Endodermal cell (in vitro differentiated cells): ENCODE results near the gene NALF2. TPM values are rescaled to one million over a fixed set of nuclear protein-coding genes. Genes with fewer than 3 reads are reported as not detected.

ENCODE experiments used
- DNase-seq: peaks from one replicate; pipeline ENCODE4 v3.0.0-alpha.2; 2017
- H3K27ac ChIP-seq: 2 replicates; pipeline ENCODE4 v1.5.1; 2013; ENCODE audit warnings: mild to moderate bottlenecking, low read depth, low read length, moderate library complexity
- H3K27me3 ChIP-seq: 2 replicates; pipeline ENCODE4 v1.6.1; 2013; ENCODE audit warnings: mild to moderate bottlenecking, low read length, moderate library complexity; ENCODE audit not compliant: insufficient read depth, control insufficient read depth, poor library complexity, severe bottlenecking
- H3K36me3 ChIP-seq: 2 replicates; pipeline ENCODE4 v1.7.0; 2013; ENCODE audit warnings: mild to moderate bottlenecking, low read length, moderate library complexity; ENCODE audit not compliant: control insufficient read depth, insufficient read depth
- H3K4me1 ChIP-seq: one replicate; pipeline ENCODE4 v1.7.0; 2013; ENCODE audit warnings: low read length; ENCODE audit not compliant: control insufficient read depth, insufficient read depth
- H3K4me3 ChIP-seq: 2 replicates; pipeline ENCODE4 v1.5.1; 2013; ENCODE audit warnings: mild to moderate bottlenecking, low read length, moderate library complexity
- H3K9ac ChIP-seq: 2 replicates; pipeline ENCODE4 v1.6.1; 2013; ENCODE audit warnings: mild to moderate bottlenecking, low read length, moderate library complexity; ENCODE audit not compliant: poor library complexity, severe bottlenecking; ENCODE audit errors: extremely low read depth
- H3K9me3 ChIP-seq: 2 replicates; pipeline ENCODE4 v1.6.1; 2013; ENCODE audit warnings: mild to moderate bottlenecking, low read length, moderate library complexity; ENCODE audit not compliant: control insufficient read depth
- H3K27ac Mint-ChIP-seq: 2 replicates; pipeline ENCODE4 v1.8.0; 2020; ENCODE audit warnings: mixed read lengths
- H3K27me3 Mint-ChIP-seq: 2 replicates; pipeline ENCODE4 v1.8.0; 2021; ENCODE audit warnings: mild to moderate bottlenecking, mixed read lengths; ENCODE audit not compliant: insufficient read depth
- H3K36me3 Mint-ChIP-seq: 2 replicates; pipeline ENCODE4 v1.8.0; 2020; ENCODE audit warnings: low read depth, mixed read lengths
- H3K4me1 Mint-ChIP-seq: 2 replicates; pipeline ENCODE4 v1.8.0; 2020; ENCODE audit warnings: mixed read lengths
- H3K4me3 Mint-ChIP-seq: 2 replicates; pipeline ENCODE4 v1.8.0; 2020; ENCODE audit warnings: mild to moderate bottlenecking, moderate library complexity, mixed read lengths
- H3K9me3 Mint-ChIP-seq: 2 replicates; pipeline ENCODE4 v1.8.0; 2020; ENCODE audit warnings: mild to moderate bottlenecking, mixed read lengths
- WGBS, 2 experiments: methylation state at CpG; one replicate each; pipeline versions ENCODE4 v1.1.5 to v1.1.7; 2013; ENCODE audit warnings: missing lambda C conversion rate in 2 of 2, mixed read lengths in 1 of 2; ENCODE audit not compliant: insufficient coverage in 1 of 2, insufficient read length in 1 of 2; 5-methylcytosine and 5-hydroxymethylcytosine counted together
- total RNA-seq, 2 donors: library from RNA; stranded (reverse); fragmentation: NEBNext Ultra II Directional in 1 of 2; extraction: Animal tissue kit (Norgen Biotek cat#: 25700) in 1 of 2; gene quantifications; 2 replicates in 1 of 2; 3 replicates in 1 of 2; pipeline ENCODE4 v1.2.1, GENCODE V29; 2021
- TF ChIP-seq, protein P1 (sequence below): fragments of 200-600 bp; sonication (generic); conservative IDR thresholded peaks from 2 replicates; pipeline ENCODE4 v1.5.0; 2021; ENCODE audit warnings: antibody characterized with exemption, mild to moderate bottlenecking

Gene NALF2
- total RNA-seq, 2 donors from 2014 or later, result 43.1 to 56.4 TPM

DNA sequence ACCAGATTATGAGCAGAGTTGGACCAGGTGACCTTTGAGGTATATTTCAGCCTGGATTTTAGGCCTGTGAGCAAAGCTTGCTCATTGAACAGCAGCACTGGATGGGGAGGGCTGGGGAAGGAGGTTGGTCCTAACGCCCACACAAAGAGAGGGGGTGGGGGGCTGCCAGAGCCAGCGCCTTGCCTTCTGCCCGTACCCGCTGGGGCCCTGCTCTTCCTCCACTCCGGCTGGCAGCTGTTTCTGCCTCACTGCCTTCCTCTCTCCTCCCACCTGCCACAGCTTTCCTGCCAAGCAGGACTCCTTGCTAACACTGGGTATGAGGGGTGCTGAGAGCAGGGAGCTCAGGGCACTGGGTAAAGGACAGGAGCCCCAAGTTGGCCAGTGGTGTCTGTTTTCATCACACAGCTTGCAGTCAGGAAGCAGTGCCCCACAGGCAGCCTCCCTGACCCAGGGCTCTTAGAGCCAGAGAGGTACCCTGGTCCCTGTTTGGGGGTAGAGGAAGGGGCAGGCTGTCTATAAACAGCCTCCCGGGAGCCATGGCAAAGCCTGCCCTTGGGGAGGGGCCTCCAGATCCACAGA is 6.1 kb downstream of the NALF2 start:
- Histone ChIP-seq H3K27ac (no peak overlapping the region), H3K4me1 (no peaks in the 10 kb centered on the region), H3K9me3 (no peaks in the 10 kb centered on the region), H3K4me3 (peak overlapping the region; percentile 85), H3K36me3 (peaks cover 62% of the 10 kb centered on the region), H3K27me3 (no peaks in the 10 kb centered on the region), H3K9ac (no peak overlapping the region)
- no peak overlapping the region for H3K27ac Mint-ChIP-seq
- H3K4me1 Mint-ChIP-seq, result peaks cover 12% of the 10 kb centered on the region
- peak; percentile 15 for DNase-seq
- peaks cover 10% of the 10 kb centered on the region for H3K27me3 Mint-ChIP-seq
- H3K9me3 Mint-ChIP-seq, result peaks cover 58% of the 10 kb centered on the region
- TF ChIP-seq, protein P1, sequence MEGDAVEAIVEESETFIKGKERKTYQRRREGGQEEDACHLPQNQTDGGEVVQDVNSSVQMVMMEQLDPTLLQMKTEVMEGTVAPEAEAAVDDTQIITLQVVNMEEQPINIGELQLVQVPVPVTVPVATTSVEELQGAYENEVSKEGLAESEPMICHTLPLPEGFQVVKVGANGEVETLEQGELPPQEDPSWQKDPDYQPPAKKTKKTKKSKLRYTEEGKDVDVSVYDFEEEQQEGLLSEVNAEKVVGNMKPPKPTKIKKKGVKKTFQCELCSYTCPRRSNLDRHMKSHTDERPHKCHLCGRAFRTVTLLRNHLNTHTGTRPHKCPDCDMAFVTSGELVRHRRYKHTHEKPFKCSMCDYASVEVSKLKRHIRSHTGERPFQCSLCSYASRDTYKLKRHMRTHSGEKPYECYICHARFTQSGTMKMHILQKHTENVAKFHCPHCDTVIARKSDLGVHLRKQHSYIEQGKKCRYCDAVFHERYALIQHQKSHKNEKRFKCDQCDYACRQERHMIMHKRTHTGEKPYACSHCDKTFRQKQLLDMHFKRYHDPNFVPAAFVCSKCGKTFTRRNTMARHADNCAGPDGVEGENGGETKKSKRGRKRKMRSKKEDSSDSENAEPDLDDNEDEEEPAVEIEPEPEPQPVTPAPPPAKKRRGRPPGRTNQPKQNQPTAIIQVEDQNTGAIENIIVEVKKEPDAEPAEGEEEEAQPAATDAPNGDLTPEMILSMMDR, result no peak
- 100% methylated on average over 3 of the region's 6 CpGs; no CpG with 5 or more reads in 1 of the 2 experiments for WGBS, 2 experiments
- H3K36me3 Mint-ChIP-seq, result peaks cover 52% of the 10 kb centered on the region
- H3K4me3 Mint-ChIP-seq, result no peak overlapping the region

DNA sequence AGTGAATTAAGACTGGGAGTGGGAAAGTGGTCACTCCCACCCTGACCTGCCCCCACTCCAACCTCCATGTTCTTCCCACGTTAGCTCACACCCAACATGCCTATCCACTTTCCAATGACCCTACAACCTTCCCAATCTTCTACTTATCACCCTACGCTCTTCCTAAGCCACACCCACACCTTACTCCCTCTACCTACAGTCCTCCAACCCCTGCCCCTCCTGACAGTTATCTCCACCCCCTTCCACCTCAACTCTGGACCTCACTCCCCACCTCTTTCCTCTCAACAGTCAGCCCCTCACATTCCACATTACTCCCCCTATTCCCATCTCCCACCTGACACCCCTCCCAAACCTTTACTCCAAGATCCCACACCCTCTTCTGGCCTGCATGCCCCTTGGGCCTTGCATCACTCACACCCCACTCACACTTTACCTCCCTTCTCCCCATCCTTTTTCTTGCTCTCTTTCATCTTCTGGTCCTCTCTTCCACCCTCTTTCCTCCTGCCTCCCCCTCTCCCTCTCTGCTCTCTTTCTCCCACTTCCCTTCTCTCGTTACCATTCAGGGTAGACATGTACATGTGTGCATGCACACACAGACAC is 6.9 kb downstream of the NALF2 start:
- H3K4me1 Mint-ChIP-seq, result peaks cover 12% of the 10 kb centered on the region
- Histone ChIP-seq H3K27me3 (no peaks in the 10 kb centered on the region), H3K4me1 (no peaks in the 10 kb centered on the region), H3K4me3 (no peak overlapping the region), H3K27ac (no peak overlapping the region), H3K9ac (no peak overlapping the region), H3K36me3 (peaks cover 67% of the 10 kb centered on the region), H3K9me3 (no peaks in the 10 kb centered on the region)
- H3K9me3 Mint-ChIP-seq, result peaks cover 55% of the 10 kb centered on the region
- peaks cover 6% of the 10 kb centered on the region for H3K27me3 Mint-ChIP-seq
- 89 to 100% methylated on average over 2 to 3 of the region's 3 CpGs for WGBS, 2 experiments
- no peak for DNase-seq
- H3K36me3 Mint-ChIP-seq, result peaks cover 48% of the 10 kb centered on the region
- TF ChIP-seq, protein P1, result no peak
- no peak overlapping the region for H3K27ac Mint-ChIP-seq
- H3K4me3 Mint-ChIP-seq, result no peak overlapping the region

DNA sequence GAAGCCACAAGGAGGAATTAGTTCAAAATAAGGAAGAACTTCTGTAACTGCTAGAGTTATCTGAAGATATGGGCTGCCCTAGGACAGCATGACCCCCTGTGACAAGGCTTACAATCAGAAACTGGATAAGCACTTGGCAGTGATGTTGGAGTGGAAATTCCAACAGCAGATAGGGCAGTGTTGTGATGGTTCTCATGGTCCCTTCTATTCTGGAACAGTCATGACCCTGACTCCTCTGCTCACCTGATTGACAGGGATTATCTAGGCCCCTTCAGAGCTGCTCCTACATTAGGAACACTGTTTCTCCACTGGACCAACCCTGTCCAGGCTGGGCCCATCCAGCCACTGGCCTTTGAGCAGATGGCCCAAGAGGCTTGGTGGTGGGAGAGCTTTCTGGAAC is 17.9 kb downstream of the NALF2 start:
- Histone ChIP-seq H3K9ac (no peak overlapping the region), H3K4me1 (no peaks in the 10 kb centered on the region), H3K27ac (no peak overlapping the region), H3K27me3 (no peaks in the 10 kb centered on the region), H3K9me3 (no peaks in the 10 kb centered on the region), H3K36me3 (peaks cover 26% of the 10 kb centered on the region), H3K4me3 (no peak overlapping the region)
- Mint-ChIP-seq H3K27me3 (no peaks in the 10 kb centered on the region), H3K9me3 (peaks cover 60% of the 10 kb centered on the region), H3K27ac (no peak overlapping the region), H3K36me3 (peaks cover 21% of the 10 kb centered on the region), H3K4me3 (no peak overlapping the region), H3K4me1 (peaks cover 2% of the 10 kb centered on the region)
- TF ChIP-seq, protein P1, result no peak
- DNase-seq, result no peak
